ENCODE results near the gene STK17B. TPM values are rescaled to one million over a fixed set of nuclear protein-coding genes. Genes with fewer than 3 reads are reported as not detected.

Gene STK17B
- total and polyA plus RNA-seq, 9 of the 15 experiments (the other 6 are each of a cell fraction or from before 2014, with no cell fraction given), result 2.3 to 17.7 (median 8.5) TPM

DNA sequence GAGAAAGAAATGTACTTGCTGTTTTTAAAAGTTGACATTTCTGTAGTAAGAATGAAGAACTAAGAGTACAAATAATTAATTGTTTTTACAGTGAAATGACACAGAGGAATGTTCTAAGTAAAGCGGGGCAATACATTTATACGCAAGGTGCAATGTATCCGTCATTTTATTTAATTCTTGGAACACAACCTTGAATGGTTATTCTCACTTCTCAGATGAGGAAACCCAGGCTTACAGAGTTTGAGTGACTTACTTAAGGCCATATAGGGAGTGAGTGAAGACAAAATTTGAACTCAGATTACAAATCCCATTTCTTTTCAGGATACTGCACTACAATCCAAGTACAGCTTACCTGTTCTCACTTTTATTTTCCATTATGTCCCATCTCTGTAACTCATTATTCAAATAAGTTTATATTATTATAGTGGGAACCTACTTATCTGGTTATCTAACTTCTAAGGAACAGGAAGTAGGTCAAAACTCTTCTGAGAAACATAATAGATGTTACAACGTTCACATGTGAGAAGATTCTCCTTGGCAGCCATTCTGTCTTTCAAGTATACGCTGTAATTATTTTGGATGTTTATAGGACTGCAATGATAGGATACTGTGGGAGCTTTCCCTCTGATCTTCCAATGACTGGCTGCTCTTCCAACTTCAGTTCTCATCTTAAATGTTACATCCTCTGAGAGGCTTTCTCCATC is 12.3 kb upstream of the STK17B start (continued):
- TF ChIP-seq NR2C1 (IDR thresholded peaks at IDR 0.05) (no peak), NR2C1 (tag; IDR thresholded peaks at IDR 0.05) (no peak), ZBTB8A (IDR thresholded peaks at IDR 0.05; ENCODE audit: partially characterized antibody) (no peak), CEBPG (CRISPR knock-in tag; IDR thresholded peaks at IDR 0.05) (no peak), CEBPG (tag; conservative IDR thresholded peaks at IDR 0.05 in 1 of 2, IDR thresholded peaks at IDR 0.05 in 1 of 2) (no peak), ZNF445 (CRISPR knock-in tag; IDR thresholded peaks at IDR 0.05; ENCODE audit: low read depth) (no peak), CBX8 (IDR thresholded peaks at IDR 0.05; ENCODE audit: borderline replicate concordance, extremely low read depth, low read depth, low read length, poor library complexity, severe bottlenecking) (no peak), MECOM (CRISPR knock-in tag; IDR thresholded peaks at IDR 0.05) (no peak)
- TF ChIP-seq, protein P1, sequence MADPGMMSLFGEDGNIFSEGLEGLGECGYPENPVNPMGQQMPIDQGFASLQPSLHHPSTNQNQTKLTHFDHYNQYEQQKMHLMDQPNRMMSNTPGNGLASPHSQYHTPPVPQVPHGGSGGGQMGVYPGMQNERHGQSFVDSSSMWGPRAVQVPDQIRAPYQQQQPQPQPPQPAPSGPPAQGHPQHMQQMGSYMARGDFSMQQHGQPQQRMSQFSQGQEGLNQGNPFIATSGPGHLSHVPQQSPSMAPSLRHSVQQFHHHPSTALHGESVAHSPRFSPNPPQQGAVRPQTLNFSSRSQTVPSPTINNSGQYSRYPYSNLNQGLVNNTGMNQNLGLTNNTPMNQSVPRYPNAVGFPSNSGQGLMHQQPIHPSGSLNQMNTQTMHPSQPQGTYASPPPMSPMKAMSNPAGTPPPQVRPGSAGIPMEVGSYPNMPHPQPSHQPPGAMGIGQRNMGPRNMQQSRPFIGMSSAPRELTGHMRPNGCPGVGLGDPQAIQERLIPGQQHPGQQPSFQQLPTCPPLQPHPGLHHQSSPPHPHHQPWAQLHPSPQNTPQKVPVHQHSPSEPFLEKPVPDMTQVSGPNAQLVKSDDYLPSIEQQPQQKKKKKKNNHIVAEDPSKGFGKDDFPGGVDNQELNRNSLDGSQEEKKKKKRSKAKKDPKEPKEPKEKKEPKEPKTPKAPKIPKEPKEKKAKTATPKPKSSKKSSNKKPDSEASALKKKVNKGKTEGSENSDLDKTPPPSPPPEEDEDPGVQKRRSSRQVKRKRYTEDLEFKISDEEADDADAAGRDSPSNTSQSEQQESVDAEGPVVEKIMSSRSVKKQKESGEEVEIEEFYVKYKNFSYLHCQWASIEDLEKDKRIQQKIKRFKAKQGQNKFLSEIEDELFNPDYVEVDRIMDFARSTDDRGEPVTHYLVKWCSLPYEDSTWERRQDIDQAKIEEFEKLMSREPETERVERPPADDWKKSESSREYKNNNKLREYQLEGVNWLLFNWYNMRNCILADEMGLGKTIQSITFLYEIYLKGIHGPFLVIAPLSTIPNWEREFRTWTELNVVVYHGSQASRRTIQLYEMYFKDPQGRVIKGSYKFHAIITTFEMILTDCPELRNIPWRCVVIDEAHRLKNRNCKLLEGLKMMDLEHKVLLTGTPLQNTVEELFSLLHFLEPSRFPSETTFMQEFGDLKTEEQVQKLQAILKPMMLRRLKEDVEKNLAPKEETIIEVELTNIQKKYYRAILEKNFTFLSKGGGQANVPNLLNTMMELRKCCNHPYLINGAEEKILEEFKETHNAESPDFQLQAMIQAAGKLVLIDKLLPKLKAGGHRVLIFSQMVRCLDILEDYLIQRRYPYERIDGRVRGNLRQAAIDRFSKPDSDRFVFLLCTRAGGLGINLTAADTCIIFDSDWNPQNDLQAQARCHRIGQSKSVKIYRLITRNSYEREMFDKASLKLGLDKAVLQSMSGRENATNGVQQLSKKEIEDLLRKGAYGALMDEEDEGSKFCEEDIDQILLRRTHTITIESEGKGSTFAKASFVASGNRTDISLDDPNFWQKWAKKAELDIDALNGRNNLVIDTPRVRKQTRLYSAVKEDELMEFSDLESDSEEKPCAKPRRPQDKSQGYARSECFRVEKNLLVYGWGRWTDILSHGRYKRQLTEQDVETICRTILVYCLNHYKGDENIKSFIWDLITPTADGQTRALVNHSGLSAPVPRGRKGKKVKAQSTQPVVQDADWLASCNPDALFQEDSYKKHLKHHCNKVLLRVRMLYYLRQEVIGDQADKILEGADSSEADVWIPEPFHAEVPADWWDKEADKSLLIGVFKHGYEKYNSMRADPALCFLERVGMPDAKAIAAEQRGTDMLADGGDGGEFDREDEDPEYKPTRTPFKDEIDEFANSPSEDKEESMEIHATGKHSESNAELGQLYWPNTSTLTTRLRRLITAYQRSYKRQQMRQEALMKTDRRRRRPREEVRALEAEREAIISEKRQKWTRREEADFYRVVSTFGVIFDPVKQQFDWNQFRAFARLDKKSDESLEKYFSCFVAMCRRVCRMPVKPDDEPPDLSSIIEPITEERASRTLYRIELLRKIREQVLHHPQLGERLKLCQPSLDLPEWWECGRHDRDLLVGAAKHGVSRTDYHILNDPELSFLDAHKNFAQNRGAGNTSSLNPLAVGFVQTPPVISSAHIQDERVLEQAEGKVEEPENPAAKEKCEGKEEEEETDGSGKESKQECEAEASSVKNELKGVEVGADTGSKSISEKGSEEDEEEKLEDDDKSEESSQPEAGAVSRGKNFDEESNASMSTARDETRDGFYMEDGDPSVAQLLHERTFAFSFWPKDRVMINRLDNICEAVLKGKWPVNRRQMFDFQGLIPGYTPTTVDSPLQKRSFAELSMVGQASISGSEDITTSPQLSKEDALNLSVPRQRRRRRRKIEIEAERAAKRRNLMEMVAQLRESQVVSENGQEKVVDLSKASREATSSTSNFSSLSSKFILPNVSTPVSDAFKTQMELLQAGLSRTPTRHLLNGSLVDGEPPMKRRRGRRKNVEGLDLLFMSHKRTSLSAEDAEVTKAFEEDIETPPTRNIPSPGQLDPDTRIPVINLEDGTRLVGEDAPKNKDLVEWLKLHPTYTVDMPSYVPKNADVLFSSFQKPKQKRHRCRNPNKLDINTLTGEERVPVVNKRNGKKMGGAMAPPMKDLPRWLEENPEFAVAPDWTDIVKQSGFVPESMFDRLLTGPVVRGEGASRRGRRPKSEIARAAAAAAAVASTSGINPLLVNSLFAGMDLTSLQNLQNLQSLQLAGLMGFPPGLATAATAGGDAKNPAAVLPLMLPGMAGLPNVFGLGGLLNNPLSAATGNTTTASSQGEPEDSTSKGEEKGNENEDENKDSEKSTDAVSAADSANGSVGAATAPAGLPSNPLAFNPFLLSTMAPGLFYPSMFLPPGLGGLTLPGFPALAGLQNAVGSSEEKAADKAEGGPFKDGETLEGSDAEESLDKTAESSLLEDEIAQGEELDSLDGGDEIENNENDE (IDR thresholded peaks at IDR 0.05; ENCODE audit: low read depth, low read length), result no peak
